ENCODE data around the gene MUC6. TPM values are rescaled to one million over a fixed set of nuclear protein-coding genes. Genes with fewer than 3 reads are reported as not detected.

The MUC6 gene
- total and polyA plus RNA-seq, 3 donors from 2014 or later = 0.16 to 1.5 (median 0.19) TPM

DNA sequence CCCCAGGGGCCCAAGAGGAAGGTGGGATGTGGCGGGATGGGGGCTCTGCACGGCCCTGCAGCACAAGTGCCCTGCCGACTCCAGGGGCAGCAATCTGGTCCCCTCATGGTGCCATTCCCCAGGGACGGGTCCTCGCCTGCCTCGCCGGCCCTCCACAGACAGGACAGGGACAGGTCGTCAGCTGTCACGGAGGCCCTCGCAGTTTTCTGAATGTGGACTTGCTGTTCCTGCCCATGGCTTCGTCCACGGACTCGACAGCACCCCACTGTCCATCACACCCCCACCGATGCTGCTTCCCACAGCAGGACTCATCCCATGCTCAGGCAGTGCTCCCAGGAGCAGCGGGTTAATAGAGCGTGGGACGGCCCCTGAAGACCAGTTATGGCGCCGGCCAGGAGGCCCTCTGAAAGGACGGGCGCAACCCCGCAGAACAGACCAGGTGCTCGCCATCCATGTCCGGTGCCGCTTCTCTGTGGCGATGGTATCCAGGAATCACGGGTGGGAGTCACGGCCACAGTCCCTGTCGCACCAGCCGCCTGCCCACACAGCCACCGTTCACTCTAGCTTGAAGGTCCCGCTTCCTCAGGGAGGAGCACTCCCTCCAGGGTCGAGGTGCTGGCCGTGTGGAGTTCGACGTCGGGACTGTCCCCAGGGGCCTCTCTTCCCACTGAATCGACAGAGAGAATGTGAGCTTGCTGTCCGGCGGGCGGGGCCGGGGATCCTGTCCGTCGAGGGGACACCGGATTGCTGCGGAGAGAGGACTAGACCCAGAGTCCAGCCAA lies 19.7 kb upstream of the MUC6 start:
- Histone ChIP-seq H3K27me3 (no peaks in the 10 kb centered on the region), H3K36me3 (ENCODE audit: low read depth, missing control alignments) (no peaks in the 10 kb centered on the region), H3K9me3 (no peaks in the 10 kb centered on the region), H3K4me1 (no peaks in the 10 kb centered on the region), H3K27ac (no peak overlapping the region), H3K4me3 (no peak overlapping the region)
- DNase-seq = no peak
- TF ChIP-seq, protein P1, sequence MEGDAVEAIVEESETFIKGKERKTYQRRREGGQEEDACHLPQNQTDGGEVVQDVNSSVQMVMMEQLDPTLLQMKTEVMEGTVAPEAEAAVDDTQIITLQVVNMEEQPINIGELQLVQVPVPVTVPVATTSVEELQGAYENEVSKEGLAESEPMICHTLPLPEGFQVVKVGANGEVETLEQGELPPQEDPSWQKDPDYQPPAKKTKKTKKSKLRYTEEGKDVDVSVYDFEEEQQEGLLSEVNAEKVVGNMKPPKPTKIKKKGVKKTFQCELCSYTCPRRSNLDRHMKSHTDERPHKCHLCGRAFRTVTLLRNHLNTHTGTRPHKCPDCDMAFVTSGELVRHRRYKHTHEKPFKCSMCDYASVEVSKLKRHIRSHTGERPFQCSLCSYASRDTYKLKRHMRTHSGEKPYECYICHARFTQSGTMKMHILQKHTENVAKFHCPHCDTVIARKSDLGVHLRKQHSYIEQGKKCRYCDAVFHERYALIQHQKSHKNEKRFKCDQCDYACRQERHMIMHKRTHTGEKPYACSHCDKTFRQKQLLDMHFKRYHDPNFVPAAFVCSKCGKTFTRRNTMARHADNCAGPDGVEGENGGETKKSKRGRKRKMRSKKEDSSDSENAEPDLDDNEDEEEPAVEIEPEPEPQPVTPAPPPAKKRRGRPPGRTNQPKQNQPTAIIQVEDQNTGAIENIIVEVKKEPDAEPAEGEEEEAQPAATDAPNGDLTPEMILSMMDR (IDR thresholded peaks at IDR 0.05) = no peak
- TF ChIP-seq POLR2A (IDR thresholded peaks at IDR 0.05) = no peak
- intact Hi-C loops (cut with DNase I; ENCODE audit: low total_unique reads) = no loop called here
- WGBS, 2 donors = 84 to 89% methylated on average over 34 to 46 of the region's 46 CpGs

DNA sequence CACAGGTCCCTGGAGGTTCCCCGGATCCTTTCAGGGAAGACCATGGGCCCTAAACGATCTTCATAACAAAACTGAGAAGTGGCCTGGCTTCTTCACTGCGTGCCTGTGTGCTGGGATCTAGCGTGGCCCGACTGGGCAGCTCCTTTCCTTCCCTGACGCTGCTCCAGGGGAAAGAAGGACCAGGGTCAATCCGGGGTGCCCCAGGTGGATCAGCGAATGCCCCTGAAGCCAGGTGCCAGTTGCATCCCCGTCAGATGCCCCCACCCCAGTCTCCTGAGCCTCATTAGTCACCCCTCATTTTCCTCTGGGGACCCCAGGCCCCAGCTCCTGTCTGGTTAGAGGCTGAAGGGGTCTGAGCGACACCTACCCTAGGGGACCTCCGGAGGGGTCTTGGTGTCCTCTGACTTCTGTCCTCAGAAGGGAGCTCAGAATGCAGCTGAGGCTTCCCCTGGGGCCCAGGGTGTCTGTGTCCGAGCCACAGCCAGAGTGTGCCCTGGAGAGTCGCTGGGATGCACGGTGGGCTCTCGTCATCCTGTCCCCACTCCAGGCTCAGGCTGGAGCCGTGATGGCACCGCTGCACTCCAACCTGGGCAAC lies 18.7 kb upstream of the MUC6 start:
- TF ChIP-seq POLR2A (IDR thresholded peaks at IDR 0.05) = no peak
- TF ChIP-seq, protein P1 (IDR thresholded peaks at IDR 0.05) = no peak
- Histone ChIP-seq H3K27me3 (no peaks in the 10 kb centered on the region), H3K4me1 (no peaks in the 10 kb centered on the region), H3K9me3 (no peaks in the 10 kb centered on the region), H3K27ac (no peak overlapping the region), H3K36me3 (ENCODE audit: low read depth, missing control alignments) (no peaks in the 10 kb centered on the region), H3K4me3 (no peak overlapping the region)
- intact Hi-C loops (cut with DNase I; ENCODE audit: low total_unique reads) = no loop called here
- no peak for DNase-seq
- WGBS, 2 donors = 89 to 95% methylated on average over 11 to 17 of the region's 17 CpGs

DNA sequence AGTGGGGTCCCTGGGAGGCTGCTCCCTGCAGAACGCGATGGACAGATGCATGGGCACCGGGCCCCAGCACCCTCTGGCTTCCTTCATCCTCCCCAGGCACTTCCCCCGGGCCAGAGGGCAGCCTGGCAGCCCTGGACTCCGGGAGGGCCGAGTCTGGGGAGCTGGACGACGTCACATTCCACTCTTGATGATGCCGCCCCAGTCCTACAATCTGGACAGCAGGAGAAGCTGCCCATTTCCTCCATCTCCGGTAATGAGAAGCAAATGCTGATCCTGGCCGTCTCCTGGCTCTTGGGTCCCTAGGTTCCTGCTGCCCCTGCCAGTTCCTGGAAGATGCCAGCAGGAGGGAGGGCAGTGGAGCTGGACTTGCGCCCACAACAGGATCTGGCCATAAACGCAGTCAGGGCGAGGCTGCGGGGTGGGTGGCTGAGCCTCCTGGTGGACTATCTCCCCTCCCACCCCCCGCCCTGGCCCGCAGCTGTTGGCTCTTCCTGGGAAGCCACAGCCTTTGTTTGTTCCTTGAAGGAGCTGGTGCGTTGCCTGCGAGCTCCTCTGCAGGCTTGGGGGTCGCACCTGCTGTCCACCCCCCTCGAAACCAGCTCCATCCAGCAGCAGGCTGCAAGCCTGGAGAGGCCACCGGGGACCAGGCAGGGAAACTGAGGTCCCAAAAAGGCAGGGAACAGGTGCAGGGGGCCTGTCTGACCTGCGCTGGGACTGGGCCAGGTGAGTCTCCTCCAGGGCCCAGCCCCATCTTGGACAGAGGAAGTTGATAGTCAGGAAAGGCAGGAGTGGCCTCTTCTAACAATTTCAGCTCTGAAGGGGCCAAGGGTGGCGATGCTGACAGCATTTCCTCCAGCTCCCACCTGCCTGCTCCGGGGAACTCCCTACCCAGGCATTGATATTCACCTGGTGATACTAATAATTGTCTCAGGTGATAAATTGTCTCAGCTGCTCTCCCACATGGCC lies 17.9 kb upstream of the MUC6 start:
- intact Hi-C loops (cut with DNase I; ENCODE audit: low total_unique reads) = no loop called here
- Histone ChIP-seq H3K27me3 (no peaks in the 10 kb centered on the region), H3K36me3 (ENCODE audit: low read depth, missing control alignments) (no peaks in the 10 kb centered on the region), H3K4me1 (no peaks in the 10 kb centered on the region), H3K4me3 (no peak overlapping the region), H3K27ac (no peak overlapping the region), H3K9me3 (no peaks in the 10 kb centered on the region)
- WGBS, 2 donors = 45 to 60% methylated on average over 13 to 25 of the region's 25 CpGs
- TF ChIP-seq POLR2A (IDR thresholded peaks at IDR 0.05) = no peak
- TF ChIP-seq, protein P1 (IDR thresholded peaks at IDR 0.05) = no peak
- DNase-seq = no peak

DNA sequence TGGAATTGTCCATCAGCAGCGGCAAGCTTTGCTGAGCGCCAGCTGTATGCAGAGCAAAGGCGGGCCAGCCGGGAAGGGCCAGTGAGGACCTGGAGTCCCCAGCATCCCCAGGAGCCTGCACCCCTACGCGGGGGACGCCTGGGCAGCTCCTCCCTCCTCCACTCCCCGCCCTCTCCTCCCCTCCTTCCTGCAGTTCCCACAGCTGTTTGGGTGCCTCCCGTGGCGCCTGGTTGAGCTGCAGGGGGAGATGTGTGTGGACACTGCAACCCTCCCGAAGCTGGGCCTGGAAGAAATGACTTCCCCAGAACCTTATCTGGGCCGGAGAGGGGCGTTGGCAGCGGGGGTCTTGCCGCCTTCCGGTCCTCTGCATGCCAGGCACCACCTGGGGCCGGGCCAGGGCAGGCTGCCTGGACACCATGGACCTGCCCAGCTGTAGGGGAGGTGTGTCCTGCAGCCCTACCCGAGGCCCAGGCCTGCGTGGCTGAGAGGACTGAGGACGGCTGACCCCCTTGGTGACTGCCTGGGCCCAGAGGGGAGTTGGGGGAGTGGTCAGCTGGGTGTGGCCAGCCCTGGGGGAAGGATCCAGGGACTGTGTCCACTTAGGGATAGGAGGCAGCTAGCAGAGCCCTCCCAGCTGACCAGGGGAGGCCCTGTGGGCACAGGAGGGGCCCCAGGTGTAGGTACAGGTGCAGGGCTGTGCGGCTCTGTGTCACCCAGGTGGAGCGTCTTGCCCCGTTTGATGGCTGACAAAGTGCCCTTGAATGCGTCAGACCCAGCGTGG lies 16.8 kb upstream of the MUC6 start:
- H3K4me3 ChIP-seq = no peak overlapping the region
- TF ChIP-seq POLR2A (IDR thresholded peaks at IDR 0.05) = no peak
- TF ChIP-seq, protein P1 (IDR thresholded peaks at IDR 0.05) = no peak
- no peak for DNase-seq
- no peaks in the 10 kb centered on the region for H3K36me3 ChIP-seq (ENCODE audit: low read depth, missing control alignments)
- 66 to 70% methylated on average over 10 to 25 of the region's 25 CpGs for WGBS, 2 donors
- intact Hi-C loops (cut with DNase I; ENCODE audit: low total_unique reads) = no loop called here
- H3K4me1 ChIP-seq = no peaks in the 10 kb centered on the region
- H3K27me3 ChIP-seq = no peaks in the 10 kb centered on the region
- H3K27ac ChIP-seq = no peak overlapping the region
- no peaks in the 10 kb centered on the region for H3K9me3 ChIP-seq

Measured in testis (tissue), 3 donors.